HUES6 (cell line): Measurements from ENCODE around the gene GPC3.

Experiments used
- H3K27ac ChIP-seq: 2 replicates; pipeline ENCODE4 v1.7.0; 2013; ENCODE audit warnings: low read depth, mild to moderate bottlenecking, low read length, inconsistent platforms
- H3K27me3 ChIP-seq: 2 replicates; pipeline ENCODE4 v1.6.1; 2013; ENCODE audit warnings: low read length; ENCODE audit not compliant: control insufficient read depth, insufficient read depth
- H3K36me3 ChIP-seq: 2 replicates; pipeline ENCODE4 v1.6.1; 2013; ENCODE audit warnings: low read length; ENCODE audit not compliant: control insufficient read depth, insufficient read depth
- H3K4me1 ChIP-seq: 2 replicates; pipeline ENCODE4 v1.6.1; 2013; ENCODE audit warnings: low read length; ENCODE audit not compliant: control insufficient read depth, insufficient read depth
- H3K4me3 ChIP-seq: 2 replicates; pipeline ENCODE4 v1.5.1; 2013; ENCODE audit warnings: low read depth, low read length
- H3K9ac ChIP-seq: one replicate; pipeline ENCODE4 v1.6.1; 2013; ENCODE audit warnings: mild to moderate bottlenecking, low read length
- H3K9me3 ChIP-seq: 2 replicates; pipeline ENCODE4 v1.6.1; 2013; ENCODE audit warnings: low read depth, low read length; ENCODE audit not compliant: control insufficient read depth, insufficient read depth

Gene GPC3

GRCh38 chrX:134013524-134013923 lies 28.1 kb upstream of the GPC3 start:
- H3K27ac ChIP-seq: no peak overlapping the region
- H3K4me1 ChIP-seq: peaks cover 9% of the 10 kb centered on the region; the same call in 1 of the 2 replicates
- H3K9me3 ChIP-seq: no peaks in the 10 kb centered on the region
- H3K27me3 ChIP-seq: no peaks in the 10 kb centered on the region
- H3K36me3 ChIP-seq: no peaks in the 10 kb centered on the region
- H3K4me3 ChIP-seq: no peak overlapping the region
- no peak overlapping the region for H3K9ac ChIP-seq

DNA sequence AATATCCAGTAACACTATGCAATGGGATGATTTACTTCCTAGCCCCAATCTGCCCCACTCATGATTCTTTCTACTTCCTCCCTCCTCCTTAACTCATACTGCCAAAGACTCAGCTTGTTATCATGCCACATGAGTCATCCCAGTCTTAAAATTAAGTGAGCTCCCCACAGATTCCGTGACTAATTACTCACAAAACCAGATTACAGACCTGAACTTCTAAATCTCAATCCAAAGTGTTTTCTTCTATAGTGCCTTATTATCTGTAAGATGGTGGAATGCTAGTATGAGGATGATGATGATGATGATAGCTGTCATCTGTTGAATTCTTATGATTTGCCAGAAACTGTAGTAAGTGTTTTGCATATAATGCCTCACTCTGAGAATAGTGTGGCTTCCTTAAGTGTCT lies 27.7 kb upstream of the GPC3 start:
- H3K27ac ChIP-seq: no peak overlapping the region
- no peak overlapping the region for H3K4me3 ChIP-seq
- H3K27me3 ChIP-seq: no peaks in the 10 kb centered on the region
- peaks cover 9% of the 10 kb centered on the region; the same call in 1 of the 2 replicates for H3K4me1 ChIP-seq
- no peaks in the 10 kb centered on the region for H3K9me3 ChIP-seq
- no peak overlapping the region for H3K9ac ChIP-seq
- H3K36me3 ChIP-seq: no peaks in the 10 kb centered on the region

DNA sequence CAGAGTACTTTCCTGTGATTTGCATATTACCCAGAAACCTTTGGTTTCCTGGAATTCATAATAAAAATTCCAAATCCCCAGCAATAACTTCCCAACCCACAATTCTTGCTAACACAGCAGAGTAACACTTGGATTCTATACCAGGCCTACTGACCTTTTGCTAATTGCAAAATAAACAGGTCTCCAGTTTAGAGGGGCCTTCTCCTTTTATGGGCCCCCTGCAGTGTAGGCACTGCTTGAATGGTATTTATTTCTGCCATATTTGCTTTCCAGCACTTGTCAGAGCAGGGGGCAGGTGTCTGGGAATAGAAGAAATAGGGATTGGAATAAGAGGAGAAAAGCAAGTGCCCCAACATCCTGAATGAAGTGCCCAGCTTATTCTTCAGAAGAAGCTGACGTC lies 25.3 kb upstream of the GPC3 start:
- Histone ChIP-seq H3K9ac (no peak overlapping the region), H3K4me3 (no peak overlapping the region), H3K9me3 (no peaks in the 10 kb centered on the region), H3K27me3 (no peaks in the 10 kb centered on the region), H3K36me3 (no peaks in the 10 kb centered on the region), H3K27ac (no peak overlapping the region), H3K4me1 (peaks cover 9% of the 10 kb centered on the region; the same call in 1 of the 2 replicates)

DNA sequence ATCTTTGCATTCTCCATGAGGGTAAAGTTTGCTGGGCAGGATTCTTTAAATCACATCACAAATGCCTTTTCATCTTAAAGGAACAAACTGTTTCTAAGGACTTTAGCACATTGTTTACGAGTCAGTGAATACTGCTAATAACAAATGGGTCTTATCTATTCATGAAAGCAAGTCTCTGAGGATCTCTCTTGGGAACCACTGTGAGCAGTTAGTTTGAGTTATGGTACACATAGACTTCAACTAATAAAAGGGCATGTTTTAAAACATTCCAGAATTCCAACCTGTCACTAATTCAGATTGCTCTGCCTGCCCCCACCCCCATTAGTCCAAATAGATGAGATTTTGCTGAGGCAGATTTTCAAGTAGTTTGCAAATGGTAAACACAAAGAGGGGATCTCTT lies 22.3 kb upstream of the GPC3 start:
- no peak overlapping the region for H3K4me3 ChIP-seq
- no peaks in the 10 kb centered on the region for H3K9me3 ChIP-seq
- H3K27ac ChIP-seq: no peak overlapping the region
- H3K9ac ChIP-seq: no peak overlapping the region
- H3K36me3 ChIP-seq: no peaks in the 10 kb centered on the region
- no peaks in the 10 kb centered on the region for H3K27me3 ChIP-seq
- no peaks in the 10 kb centered on the region for H3K4me1 ChIP-seq

DNA sequence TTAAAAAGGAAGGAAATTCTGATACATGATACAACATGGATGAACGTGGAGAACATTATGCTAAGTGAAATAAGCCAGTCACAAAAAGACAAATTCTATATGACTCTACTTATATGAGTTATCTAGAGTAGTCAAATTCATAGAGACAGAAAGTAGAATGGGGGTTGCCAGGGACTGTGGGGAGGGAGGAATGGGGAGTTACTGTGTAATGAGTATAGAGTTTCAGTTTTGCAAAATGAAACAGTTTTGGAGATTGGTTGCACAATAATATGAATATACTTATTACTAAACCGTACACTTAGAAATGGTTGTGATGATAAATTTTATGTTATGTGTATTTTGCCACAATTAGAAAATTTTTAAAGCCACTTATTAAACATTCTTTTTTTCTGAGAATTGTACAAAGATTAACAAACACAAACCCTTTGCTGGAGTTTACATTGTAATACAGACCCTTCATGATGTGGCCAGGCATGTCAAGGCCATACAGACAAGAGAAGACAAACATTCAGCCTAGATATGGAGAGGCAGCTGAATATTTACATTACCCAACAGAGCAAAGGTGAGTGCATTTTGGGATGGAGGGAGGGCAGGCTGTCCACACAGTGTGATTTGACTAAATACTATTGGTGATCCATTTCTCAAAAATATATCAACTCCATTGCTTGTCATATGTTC lies 21.2 kb upstream of the GPC3 start:
- H3K4me1 ChIP-seq: peaks cover 1% of the 10 kb centered on the region; the same call in 1 of the 2 replicates
- H3K27me3 ChIP-seq: no peaks in the 10 kb centered on the region; the same call in 1 of the 2 replicates
- H3K4me3 ChIP-seq: no peak overlapping the region
- no peak overlapping the region for H3K27ac ChIP-seq
- H3K9me3 ChIP-seq: no peaks in the 10 kb centered on the region
- no peaks in the 10 kb centered on the region for H3K36me3 ChIP-seq
- H3K9ac ChIP-seq: no peak overlapping the region

GRCh38 chrX:134004084-134004483 lies 18.7 kb upstream of the GPC3 start:
- Histone ChIP-seq H3K27ac (no peak overlapping the region), H3K9ac (no peak overlapping the region), H3K4me1 (peaks cover 19% of the 10 kb centered on the region), H3K27me3 (no peaks in the 10 kb centered on the region; the same call in 1 of the 2 replicates), H3K4me3 (no peak overlapping the region), H3K36me3 (no peaks in the 10 kb centered on the region), H3K9me3 (no peaks in the 10 kb centered on the region)

- H3K9ac ChIP-seq: no peak overlapping the region
- H3K4me1 ChIP-seq: peaks cover 19% of the 10 kb centered on the region
- no peaks in the 10 kb centered on the region; the same call in 1 of the 2 replicates for H3K27me3 ChIP-seq
- H3K27ac ChIP-seq: no peak overlapping the region
- no peak overlapping the region for H3K4me3 ChIP-seq
- H3K9me3 ChIP-seq: no peaks in the 10 kb centered on the region
- no peaks in the 10 kb centered on the region for H3K36me3 ChIP-seq
Measured at GRCh38 chrX:134002921-134003615, 17.7 kb upstream of the GPC3 start.

- Histone ChIP-seq H3K4me3 (no peak overlapping the region), H3K36me3 (no peaks in the 10 kb centered on the region), H3K9me3 (no peaks in the 10 kb centered on the region), H3K27ac (no peak overlapping the region), H3K9ac (no peak overlapping the region), H3K4me1 (peaks cover 19% of the 10 kb centered on the region), H3K27me3 (peaks cover 6% of the 10 kb centered on the region; the same call in 1 of the 2 replicates)
Measured at GRCh38 chrX:134000260-134001245, 15.2 kb upstream of the GPC3 start.

- peaks cover 10% of the 10 kb centered on the region; the same call in 1 of the 2 replicates for H3K27me3 ChIP-seq
- no peak overlapping the region for H3K4me3 ChIP-seq
- H3K4me1 ChIP-seq: peaks cover 19% of the 10 kb centered on the region
- H3K9ac ChIP-seq: no peak overlapping the region
- H3K9me3 ChIP-seq: no peaks in the 10 kb centered on the region
- no peaks in the 10 kb centered on the region for H3K36me3 ChIP-seq
- no peak overlapping the region for H3K27ac ChIP-seq
Measured at GRCh38 chrX:133999031-133999705, 13.8 kb upstream of the GPC3 start.

DNA sequence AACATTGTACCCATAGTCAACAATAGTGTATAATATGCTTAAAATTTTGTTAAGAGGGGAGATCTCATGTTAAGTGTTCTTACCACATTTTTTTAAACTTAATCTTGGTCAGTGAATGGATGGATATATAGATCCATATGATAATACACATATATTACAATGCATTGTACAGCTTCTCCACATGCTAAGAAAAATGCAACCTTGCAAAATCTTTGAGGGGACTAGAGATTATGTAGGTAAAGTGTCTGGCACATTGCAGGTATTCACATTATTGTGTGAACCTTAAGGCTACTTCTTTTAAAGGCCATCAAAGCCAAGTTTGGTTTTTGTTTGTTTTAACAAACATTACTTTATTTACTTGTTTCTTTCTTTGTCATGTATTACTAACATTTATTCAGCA lies 10.4 kb upstream of the GPC3 start:
- Histone ChIP-seq H3K36me3 (no peaks in the 10 kb centered on the region), H3K9ac (no peak overlapping the region), H3K4me1 (peaks cover 9% of the 10 kb centered on the region), H3K9me3 (no peaks in the 10 kb centered on the region), H3K27me3 (peaks cover 10% of the 10 kb centered on the region; the same call in 1 of the 2 replicates), H3K27ac (no peak overlapping the region), H3K4me3 (no peak overlapping the region)
